PC-9 (cell line): ENCODE results near the gene STK24. TPM values are rescaled to one million over a fixed set of nuclear protein-coding genes. Genes with fewer than 3 reads are reported as not detected.

Source experiments
- BruUV-seq: library from RNA; stranded (reverse); fragments of 400-500 nt; replicated peaks from 2 replicates; lab custom pipeline; 2021; lab: Mats Ljungman, UMichigan
- CTCF ChIA-PET: fragments of 300-600 bp; sonication (Branson Sonifier 250); formaldehyde crosslinking; loops from one replicate; lab custom pipeline; 2022; ENCODE audit warnings: antibody characterized with exemption; lab: Charles Lee
- POLR2A ChIA-PET: fragments of 300-600 bp; sonication (Branson Sonifier 250); formaldehyde crosslinking; loops from one replicate; lab custom pipeline; 2022; ENCODE audit warnings: antibody characterized with exemption; ENCODE audit not compliant: unreplicated experiment; lab: Charles Lee
- DNase-seq, 2 experiments: peaks; one replicate each; pipeline versions ENCODE4 v3.0.0 to v3.0.0-alpha.2; 2015 to 2022; ENCODE audit warnings: mixed read lengths in 1 of 2
- H2AFZ ChIP-seq: fragments of 200-600 bp; sonication (generic); 2 replicates; pipeline ENCODE4 v1.8.1; 2017; ENCODE audit warnings: antibody characterized with exemption
- H3F3A ChIP-seq: fragments of 200-600 bp; sonication (generic); 2 replicates; pipeline ENCODE4 v1.8.1; 2017; ENCODE audit warnings: antibody characterized with exemption, mild to moderate bottlenecking, low read depth; ENCODE audit not compliant: insufficient read depth
- H3K27ac ChIP-seq: fragments of 200-600 bp; sonication (generic); 2 replicates; pipeline ENCODE4 v1.6.1; 2016; ENCODE audit warnings: mixed run types
- H3K27me3 ChIP-seq: fragments of 200-600 bp; sonication (generic); 2 replicates; pipeline ENCODE4 v1.6.1; 2016; ENCODE audit warnings: low read depth, mixed run types; ENCODE audit not compliant: insufficient read depth
- H3K36me3 ChIP-seq: fragments of 200-600 bp; sonication (generic); 2 replicates; pipeline ENCODE4 v1.6.1; 2016; ENCODE audit warnings: low read depth, mixed run types
- H3K4me1 ChIP-seq: fragments of 200-600 bp; sonication (generic); replicated peaks from 2 replicates; pipeline ENCODE4 v1.6.1; 2016; ENCODE audit warnings: mixed run types; ENCODE audit not compliant: insufficient read depth
- H3K4me2 ChIP-seq: fragments of 200-600 bp; sonication (generic); 2 replicates; pipeline ENCODE4 v1.6.1; 2017; ENCODE audit warnings: mixed run types
- H3K4me3 ChIP-seq: fragments of 200-600 bp; sonication (generic); 2 replicates; pipeline ENCODE4 v1.6.1; 2016; ENCODE audit warnings: mixed run types
- H3K79me2 ChIP-seq: fragments of 200-600 bp; sonication (generic); 2 replicates; pipeline ENCODE4 v1.6.1; 2017; ENCODE audit warnings: low read depth, mixed run types
- H3K9me2 ChIP-seq: fragments of 200-600 bp; sonication (generic); 2 replicates; pipeline ENCODE4 v1.8.1; 2017; ENCODE audit warnings: mild to moderate bottlenecking; ENCODE audit not compliant: insufficient read depth
- H3K9me3 ChIP-seq: fragments of 200-600 bp; sonication (generic); 2 replicates; pipeline ENCODE4 v1.8.1; 2016; ENCODE audit warnings: low read depth; ENCODE audit not compliant: insufficient read depth
- H4K20me1 ChIP-seq: fragments of 200-600 bp; sonication (generic); 2 replicates; pipeline ENCODE4 v1.8.1; 2017; ENCODE audit not compliant: insufficient read depth
- EZH2 ChIP-seq: fragments of 200-600 bp; sonication (generic); IDR thresholded peaks from 2 replicates; pipeline ENCODE4 v1.8.0; 2017; ENCODE audit warnings: antibody characterized with exemption, low read depth
- intact Hi-C: fragments of 100-400 bp; cut with micrococcal nuclease; formaldehyde crosslinking; loops from one replicate; pipeline ENCODE4 v1.10.0; 2022; ENCODE audit not compliant: unreplicated experiment
- total RNA-seq: library from RNA; stranded (reverse); gene quantifications from 2 replicates; pipeline ENCODE4 v1.2.3, GENCODE V29; 2021
- TF ChIP-seq, protein P1 (sequence below): fragments of 200-600 bp; sonication (generic); conservative IDR thresholded peaks from 2 replicates; pipeline ENCODE4 v1.6.1; 2017; ENCODE audit warnings: mixed run types, antibody characterized with exemption, mild to moderate bottlenecking, moderate library complexity

Gene STK24
- total RNA-seq, 1 experiment from 2014 or later, result 134 TPM

GRCh38 chr13:98507282-98507797 is 69.6 kb downstream of the STK24 start:
- DNase-seq, result peak; percentile 88 to 93
- peak overlapping the region; percentile 72 for H3K4me2 ChIP-seq
- peaks cover 58% of the 10 kb centered on the region for H3K4me1 ChIP-seq

DNA sequence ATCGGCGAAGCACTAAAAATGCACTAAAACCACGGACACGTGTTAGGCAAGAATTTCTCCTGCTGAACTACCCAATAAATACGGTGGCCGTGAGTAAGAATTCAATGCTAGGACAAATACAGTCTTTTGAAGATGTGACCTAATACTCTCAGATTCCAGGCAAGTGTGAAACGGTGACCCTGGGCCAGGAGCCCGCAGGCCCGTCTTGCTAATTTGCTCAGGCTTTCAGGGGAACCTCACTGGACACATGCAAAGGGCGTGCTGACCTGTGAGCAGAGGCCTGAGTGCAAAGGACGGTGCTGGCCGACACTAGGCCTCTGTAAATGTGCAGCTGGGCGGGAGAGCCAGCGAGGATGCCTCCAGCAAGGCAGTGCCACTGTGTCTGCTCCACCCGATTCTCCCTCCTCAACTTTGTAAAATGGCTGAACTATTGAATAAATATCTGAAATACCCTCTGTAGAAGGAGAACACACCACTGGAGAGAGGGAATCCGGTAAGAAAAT is 70.1 kb downstream of the STK24 start:
- no peaks in the 10 kb centered on the region for H3K9me3 ChIP-seq
- no peaks in the 10 kb centered on the region for H4K20me1 ChIP-seq
- TF ChIP-seq, protein P1, sequence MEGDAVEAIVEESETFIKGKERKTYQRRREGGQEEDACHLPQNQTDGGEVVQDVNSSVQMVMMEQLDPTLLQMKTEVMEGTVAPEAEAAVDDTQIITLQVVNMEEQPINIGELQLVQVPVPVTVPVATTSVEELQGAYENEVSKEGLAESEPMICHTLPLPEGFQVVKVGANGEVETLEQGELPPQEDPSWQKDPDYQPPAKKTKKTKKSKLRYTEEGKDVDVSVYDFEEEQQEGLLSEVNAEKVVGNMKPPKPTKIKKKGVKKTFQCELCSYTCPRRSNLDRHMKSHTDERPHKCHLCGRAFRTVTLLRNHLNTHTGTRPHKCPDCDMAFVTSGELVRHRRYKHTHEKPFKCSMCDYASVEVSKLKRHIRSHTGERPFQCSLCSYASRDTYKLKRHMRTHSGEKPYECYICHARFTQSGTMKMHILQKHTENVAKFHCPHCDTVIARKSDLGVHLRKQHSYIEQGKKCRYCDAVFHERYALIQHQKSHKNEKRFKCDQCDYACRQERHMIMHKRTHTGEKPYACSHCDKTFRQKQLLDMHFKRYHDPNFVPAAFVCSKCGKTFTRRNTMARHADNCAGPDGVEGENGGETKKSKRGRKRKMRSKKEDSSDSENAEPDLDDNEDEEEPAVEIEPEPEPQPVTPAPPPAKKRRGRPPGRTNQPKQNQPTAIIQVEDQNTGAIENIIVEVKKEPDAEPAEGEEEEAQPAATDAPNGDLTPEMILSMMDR, result no peak
- TF ChIP-seq EZH2, result no peak
- peaks cover 97% of the 10 kb centered on the region for H3K79me2 ChIP-seq
- intact Hi-C loops, result loop anchor here (1.0 kb wide), 2 partner anchors 22 to 65 kb away; no protein-coding TSS in a partner anchor
- no peak overlapping the region for H2AFZ ChIP-seq
- POLR2A ChIA-PET, result interaction anchor here (0.6 kb wide), 1 partner anchor 299 kb away, joined by 4 read pairs; no protein-coding TSS in a partner anchor
- CTCF ChIA-PET, result interaction anchor here (0.6 kb wide), 1 partner anchor 1074 kb away, joined by 3 read pairs; no protein-coding TSS in a partner anchor
- peak overlapping the region; percentile 99 for H3K27ac ChIP-seq
- H3K9me2 ChIP-seq, result no peaks in the 10 kb centered on the region
- H3K4me2 ChIP-seq, result peak overlapping the region; percentile 72
- peaks cover 58% of the 10 kb centered on the region for H3F3A ChIP-seq
- H3K4me3 ChIP-seq, result no peak overlapping the region
- 0 out of 2 replicates have a peak, but pooled peaks cover 7% of the 10 kb centered on the region for H3K36me3 ChIP-seq
- no TSS peak for BruUV-seq
- peaks cover 58% of the 10 kb centered on the region for H3K4me1 ChIP-seq
- no peaks in the 10 kb centered on the region for H3K27me3 ChIP-seq
- no peak for DNase-seq

More at GRCh38 chr13:98507282-98507797, 69.6 kb downstream of the STK24 start:
- no peaks in the 10 kb centered on the region for H3K9me2 ChIP-seq
- ChIA-PET CTCF (interaction anchor here (0.6 kb wide), 2 partner anchors 19 to 1074 kb away, joined by 3 to 5 read pairs; no protein-coding TSS in a partner anchor), POLR2A (interaction anchor here (0.6 to 0.7 kb wide), 3 partner anchors 23 to 300 kb away, joined by 4 read pairs; no protein-coding TSS in a partner anchor)
- H3K27me3 ChIP-seq, result no peaks in the 10 kb centered on the region
- BruUV-seq, result no TSS peak
- H2AFZ ChIP-seq, result no peak overlapping the region
- H3K27ac ChIP-seq, result peak overlapping the region; percentile 99
- H3K36me3 ChIP-seq, result 0 out of 2 replicates have a peak, but pooled peaks cover 7% of the 10 kb centered on the region
- H3K79me2 ChIP-seq, result peaks cover 97% of the 10 kb centered on the region
- peaks cover 58% of the 10 kb centered on the region for H3F3A ChIP-seq
- intact Hi-C loops, result loop anchor here (1.0 kb wide), 2 partner anchors 23 to 64 kb away; no protein-coding TSS in a partner anchor
- no peaks in the 10 kb centered on the region for H3K9me3 ChIP-seq
- no peaks in the 10 kb centered on the region for H4K20me1 ChIP-seq
- TF ChIP-seq, protein P1, result no peak
- TF ChIP-seq EZH2, result no peak
- no peak overlapping the region for H3K4me3 ChIP-seq

DNA sequence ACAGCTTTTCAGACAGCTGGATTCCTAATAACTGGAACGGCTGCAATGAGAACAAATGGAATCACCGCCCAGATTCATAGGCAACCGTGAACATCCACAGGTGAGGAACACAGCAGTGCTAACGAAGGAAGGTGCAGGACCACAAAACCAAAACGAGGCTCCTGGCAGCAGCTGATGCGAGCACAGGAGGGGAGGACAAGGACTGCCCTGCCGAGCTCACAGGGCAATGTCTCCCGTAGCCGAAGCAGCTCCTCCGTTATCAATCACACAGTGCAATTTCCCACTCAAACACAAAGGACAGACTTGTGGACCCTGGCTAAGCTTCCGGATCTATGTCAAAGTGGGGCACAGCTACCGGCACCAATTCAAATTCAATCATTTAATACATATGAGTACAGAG is 70.6 kb downstream of the STK24 start:
- H3K27ac ChIP-seq, result peak overlapping the region; percentile 99
- H3K4me3 ChIP-seq, result no peak overlapping the region
- H4K20me1 ChIP-seq, result no peaks in the 10 kb centered on the region
- H3K9me2 ChIP-seq, result no peaks in the 10 kb centered on the region
- H3K4me1 ChIP-seq, result peaks cover 58% of the 10 kb centered on the region
- H3K79me2 ChIP-seq, result peaks cover 97% of the 10 kb centered on the region
- no peaks in the 10 kb centered on the region for H3K9me3 ChIP-seq
- no TSS peak for BruUV-seq
- peak overlapping the region; percentile 72; the same call in 1 of the 2 replicates for H3K4me2 ChIP-seq
- no peak for TF ChIP-seq EZH2
- TF ChIP-seq, protein P1, result no peak
- intact Hi-C loops, result no loop called here
- peaks cover 61% of the 10 kb centered on the region for H3F3A ChIP-seq
- ChIA-PET CTCF (no interaction called here), POLR2A (no interaction called here)
- H3K36me3 ChIP-seq, result 0 out of 2 replicates have a peak, but pooled peaks cover 5% of the 10 kb centered on the region
- DNase-seq, result no peak
- H2AFZ ChIP-seq, result no peak overlapping the region
- no peaks in the 10 kb centered on the region for H3K27me3 ChIP-seq
